ENCODE measurements around the gene TNFAIP2.

Gene TNFAIP2

GRCh38 chr14:103099081-103099732 is 24.1 kb upstream of the TNFAIP2 start:
- Histone ChIP-seq H3K36me3 (ENCODE audit: insufficient read depth, low read length) (no peaks in the 10 kb centered on the region), H3K27me3 (ENCODE audit: insufficient read depth, low read length) (peaks cover 39% of the 10 kb centered on the region), H3K4me1 (ENCODE audit: insufficient read depth, low read length) (peaks cover 2% of the 10 kb centered on the region), H3K4me3 (ENCODE audit: low read length) (no peak overlapping the region), H3K9me3 (ENCODE audit: low read length) (peaks cover 2% of the 10 kb centered on the region), H2AFZ (ENCODE audit: low read depth, low read length) (no peak overlapping the region)

DNA sequence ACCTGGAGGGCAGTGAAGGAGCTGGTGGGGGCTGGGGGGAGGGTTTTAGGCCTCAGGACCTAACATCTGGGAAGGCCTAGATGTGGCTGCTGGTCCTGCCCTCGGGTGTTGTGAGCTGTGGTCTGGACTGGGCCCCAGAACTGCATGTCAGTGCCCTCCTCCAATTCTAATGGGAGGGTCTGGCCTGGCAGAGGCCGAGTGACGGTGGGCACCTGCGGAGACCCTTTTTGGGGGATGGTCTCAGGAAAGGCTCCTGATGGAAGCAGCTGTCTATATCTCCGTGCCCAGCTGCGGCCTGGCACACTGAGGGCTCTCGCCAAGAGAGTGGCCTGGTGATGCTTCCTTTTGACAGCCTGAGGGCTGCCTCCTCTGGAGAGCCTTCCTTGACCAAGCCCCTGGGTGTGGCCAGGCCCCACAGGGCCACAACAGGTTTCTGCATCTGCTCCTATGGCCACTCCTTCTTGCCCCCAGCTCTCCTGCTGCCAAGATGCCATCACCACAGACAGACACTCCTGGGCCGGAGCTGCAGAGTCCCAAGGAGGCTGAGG is 23.5 kb upstream of the TNFAIP2 start:
- peaks cover 42% of the 10 kb centered on the region for H3K27me3 ChIP-seq (ENCODE audit: insufficient read depth, low read length)
- H3K36me3 ChIP-seq (ENCODE audit: insufficient read depth, low read length): no peaks in the 10 kb centered on the region
- no peaks in the 10 kb centered on the region for H3K4me1 ChIP-seq (ENCODE audit: insufficient read depth, low read length)
- no peak overlapping the region for H2AFZ ChIP-seq (ENCODE audit: low read depth, low read length)
- peaks cover 2% of the 10 kb centered on the region for H3K9me3 ChIP-seq (ENCODE audit: low read length)
- H3K4me3 ChIP-seq (ENCODE audit: low read length): no peak overlapping the region

GRCh38 chr14:103100281-103101121 is 22.8 kb upstream of the TNFAIP2 start:
- H3K4me1 ChIP-seq (ENCODE audit: insufficient read depth, low read length): no peaks in the 10 kb centered on the region
- H3K4me3 ChIP-seq (ENCODE audit: low read length): no peak overlapping the region
- H3K27me3 ChIP-seq (ENCODE audit: insufficient read depth, low read length): peaks cover 37% of the 10 kb centered on the region
- H3K9me3 ChIP-seq (ENCODE audit: low read length): peaks cover 2% of the 10 kb centered on the region
- no peak overlapping the region for H2AFZ ChIP-seq (ENCODE audit: low read depth, low read length)
- H3K36me3 ChIP-seq (ENCODE audit: insufficient read depth, low read length): no peaks in the 10 kb centered on the region

DNA sequence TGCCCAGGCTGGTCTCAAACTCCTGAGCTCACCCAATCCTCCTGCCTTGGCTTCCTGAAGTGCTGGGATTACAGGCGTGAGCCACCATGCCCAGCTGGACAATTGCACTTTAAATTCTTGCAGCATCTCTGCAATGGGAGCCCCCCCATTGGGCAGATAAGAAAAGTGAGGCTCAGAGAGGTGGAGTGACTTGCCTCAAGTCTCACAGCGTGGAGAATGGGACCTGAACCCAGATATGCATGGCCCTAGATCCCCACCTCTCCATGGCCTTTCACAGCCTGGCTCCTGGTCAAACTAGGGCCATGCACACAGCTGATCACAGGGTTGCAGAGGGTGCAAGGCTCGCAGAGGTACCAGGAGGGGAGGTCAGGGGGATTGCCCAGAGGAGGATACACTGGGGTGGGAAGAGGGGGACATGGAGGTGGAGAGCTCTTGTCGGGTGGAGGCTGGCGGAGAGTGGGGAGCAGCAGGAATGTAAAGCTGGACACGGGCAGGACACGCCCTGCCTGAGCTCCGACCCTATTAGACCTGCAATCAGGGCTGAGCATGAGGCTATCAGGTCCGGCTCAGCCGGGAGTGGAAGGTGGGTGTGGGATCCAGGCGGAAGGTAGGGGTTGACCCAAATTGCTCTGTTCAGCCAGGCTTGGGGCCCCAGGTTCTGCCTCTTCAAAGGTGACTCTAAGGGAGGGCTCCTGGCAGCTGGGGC is 21.9 kb upstream of the TNFAIP2 start:
- no peak overlapping the region for H2AFZ ChIP-seq (ENCODE audit: low read depth, low read length)
- peaks cover 37% of the 10 kb centered on the region for H3K27me3 ChIP-seq (ENCODE audit: insufficient read depth, low read length)
- no peaks in the 10 kb centered on the region for H3K4me1 ChIP-seq (ENCODE audit: insufficient read depth, low read length)
- H3K4me3 ChIP-seq (ENCODE audit: low read length): no peak overlapping the region
- peaks cover 2% of the 10 kb centered on the region for H3K9me3 ChIP-seq (ENCODE audit: low read length)
- H3K36me3 ChIP-seq (ENCODE audit: insufficient read depth, low read length): no peaks in the 10 kb centered on the region

DNA sequence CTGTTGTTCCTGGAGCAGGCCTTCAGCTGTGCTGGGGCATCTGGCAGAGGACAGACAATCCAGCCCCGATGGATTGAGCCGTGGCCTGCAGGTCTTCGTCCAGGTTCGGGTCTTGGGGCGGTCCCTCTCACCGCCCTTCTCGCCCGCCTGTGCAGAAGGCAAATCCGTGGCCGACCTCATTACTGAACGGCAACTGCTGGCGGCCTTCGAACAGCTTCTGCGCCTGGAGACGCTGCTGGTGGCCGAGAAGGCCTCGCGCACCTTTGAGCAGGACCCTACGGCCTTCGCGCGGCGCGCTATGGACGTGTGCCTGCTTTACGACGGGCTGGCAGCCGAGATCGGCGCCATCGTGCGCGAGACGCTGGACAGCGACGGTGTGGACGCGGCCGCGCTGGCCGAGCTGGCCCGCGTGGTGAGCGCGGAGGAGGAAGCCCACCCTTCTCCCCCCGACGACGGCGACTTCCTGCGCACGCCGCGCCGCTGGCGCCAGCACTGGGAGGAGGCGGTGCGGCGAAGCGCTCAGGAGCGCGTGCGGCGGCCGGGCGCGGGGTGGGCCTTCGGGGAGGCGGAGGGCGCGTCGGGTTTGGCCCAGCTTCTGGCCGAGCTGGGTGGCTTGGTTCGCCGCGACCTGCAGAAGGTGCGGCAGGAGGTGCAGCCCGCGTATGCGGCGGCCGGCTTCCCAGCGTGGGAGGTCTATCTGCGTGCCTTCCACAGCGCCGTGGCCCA is 21.1 kb upstream of the TNFAIP2 start:
- no peaks in the 10 kb centered on the region for H3K36me3 ChIP-seq (ENCODE audit: insufficient read depth, low read length)
- H2AFZ ChIP-seq (ENCODE audit: low read depth, low read length): no peak overlapping the region
- H3K4me1 ChIP-seq (ENCODE audit: insufficient read depth, low read length): no peaks in the 10 kb centered on the region
- H3K27me3 ChIP-seq (ENCODE audit: insufficient read depth, low read length): peaks cover 33% of the 10 kb centered on the region
- peaks cover 2% of the 10 kb centered on the region for H3K9me3 ChIP-seq (ENCODE audit: low read length)
- no peak overlapping the region for H3K4me3 ChIP-seq (ENCODE audit: low read length)

- H3K36me3 ChIP-seq (ENCODE audit: insufficient read depth, low read length): no peaks in the 10 kb centered on the region
- no peaks in the 10 kb centered on the region for H3K4me1 ChIP-seq (ENCODE audit: insufficient read depth, low read length)
- H3K27me3 ChIP-seq (ENCODE audit: insufficient read depth, low read length): peaks cover 26% of the 10 kb centered on the region
- H2AFZ ChIP-seq (ENCODE audit: low read depth, low read length): no peak overlapping the region
- no peak overlapping the region for H3K4me3 ChIP-seq (ENCODE audit: low read length)
- H3K9me3 ChIP-seq (ENCODE audit: low read length): peaks cover 2% of the 10 kb centered on the region
Measured at GRCh38 chr14:103102689-103103260, 20.5 kb upstream of the TNFAIP2 start.

GRCh38 chr14:103103461-103104388 is 19.5 kb upstream of the TNFAIP2 start:
- Histone ChIP-seq H3K27me3 (ENCODE audit: insufficient read depth, low read length) (peaks cover 23% of the 10 kb centered on the region), H3K36me3 (ENCODE audit: insufficient read depth, low read length) (no peaks in the 10 kb centered on the region), H3K4me3 (ENCODE audit: low read length) (no peak overlapping the region), H2AFZ (ENCODE audit: low read depth, low read length) (no peak overlapping the region), H3K9me3 (ENCODE audit: low read length) (peaks cover 2% of the 10 kb centered on the region), H3K4me1 (ENCODE audit: insufficient read depth, low read length) (no peaks in the 10 kb centered on the region)

DNA sequence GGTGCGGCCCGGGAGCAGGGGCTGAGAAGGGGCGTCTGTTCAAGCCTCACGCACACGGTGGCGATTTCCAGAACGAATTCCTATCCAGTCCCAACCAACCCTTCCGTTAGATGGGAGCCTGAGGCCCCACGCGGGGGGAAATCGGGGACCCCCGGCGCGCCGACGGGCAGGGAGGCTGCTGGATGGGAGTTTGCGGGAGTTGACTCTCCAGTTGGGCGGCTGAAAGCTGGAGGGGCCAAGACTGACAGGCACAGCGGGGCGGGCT is 18.9 kb upstream of the TNFAIP2 start:
- H3K4me1 ChIP-seq (ENCODE audit: insufficient read depth, low read length): no peaks in the 10 kb centered on the region
- peaks cover 23% of the 10 kb centered on the region for H3K27me3 ChIP-seq (ENCODE audit: insufficient read depth, low read length)
- H2AFZ ChIP-seq (ENCODE audit: low read depth, low read length): no peak overlapping the region
- peaks cover 2% of the 10 kb centered on the region for H3K9me3 ChIP-seq (ENCODE audit: low read length)
- H3K36me3 ChIP-seq (ENCODE audit: insufficient read depth, low read length): no peaks in the 10 kb centered on the region
- H3K4me3 ChIP-seq (ENCODE audit: low read length): no peak overlapping the region

DNA sequence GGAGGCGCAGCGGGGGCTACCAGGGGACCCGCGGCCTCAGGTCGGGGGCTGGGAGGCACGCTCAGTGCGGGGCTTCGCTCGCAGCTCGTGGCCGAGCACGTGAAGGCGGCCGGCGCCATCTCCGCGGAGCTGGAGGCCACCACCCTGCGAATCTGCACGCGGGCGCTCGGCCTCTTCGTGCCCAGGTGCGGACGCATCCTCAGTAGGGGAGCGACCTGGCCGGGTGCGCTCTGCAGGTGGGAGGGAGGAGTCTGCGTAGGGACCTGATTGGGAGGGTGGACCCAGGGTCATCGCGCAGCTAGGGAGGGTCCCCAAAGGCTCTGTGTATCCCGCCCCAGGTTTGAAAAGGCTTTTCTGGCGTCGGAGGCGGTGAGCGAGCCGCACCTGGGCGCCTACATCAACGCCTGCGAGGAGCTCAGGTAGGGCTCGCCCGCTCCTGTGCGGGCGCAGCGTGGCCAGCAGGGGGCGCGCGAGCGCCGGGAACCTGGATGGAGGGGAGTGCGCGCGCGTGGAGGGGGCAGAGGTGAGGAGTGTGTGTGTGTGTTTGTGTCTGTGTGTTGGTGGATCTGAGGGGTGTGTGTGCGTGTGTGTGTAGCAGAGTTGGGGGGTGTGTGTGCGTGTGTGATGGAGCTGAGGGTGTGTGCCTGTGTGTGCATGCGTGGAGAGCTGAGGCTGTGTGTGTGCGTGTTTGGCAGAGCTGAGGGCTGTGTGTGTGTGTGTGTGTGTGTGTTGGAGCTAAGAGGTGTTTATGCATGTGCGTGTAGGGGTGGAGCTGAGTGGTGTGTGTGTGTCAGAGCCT is 18.4 kb upstream of the TNFAIP2 start:
- Histone ChIP-seq H3K4me1 (ENCODE audit: insufficient read depth, low read length) (peaks cover 3% of the 10 kb centered on the region), H3K36me3 (ENCODE audit: insufficient read depth, low read length) (no peaks in the 10 kb centered on the region), H3K27me3 (ENCODE audit: insufficient read depth, low read length) (peaks cover 20% of the 10 kb centered on the region), H3K9me3 (ENCODE audit: low read length) (peaks cover 2% of the 10 kb centered on the region), H3K4me3 (ENCODE audit: low read length) (no peak overlapping the region), H2AFZ (ENCODE audit: low read depth, low read length) (no peak overlapping the region)

GRCh38 chr14:103105580-103106150 is 17.6 kb upstream of the TNFAIP2 start:
- peaks cover 15% of the 10 kb centered on the region for H3K27me3 ChIP-seq (ENCODE audit: insufficient read depth, low read length)
- peaks cover 2% of the 10 kb centered on the region for H3K9me3 ChIP-seq (ENCODE audit: low read length)
- no peak overlapping the region for H2AFZ ChIP-seq (ENCODE audit: low read depth, low read length)
- H3K4me1 ChIP-seq (ENCODE audit: insufficient read depth, low read length): peaks cover 11% of the 10 kb centered on the region
- H3K4me3 ChIP-seq (ENCODE audit: low read length): no peak overlapping the region
- no peaks in the 10 kb centered on the region for H3K36me3 ChIP-seq (ENCODE audit: insufficient read depth, low read length)

DNA sequence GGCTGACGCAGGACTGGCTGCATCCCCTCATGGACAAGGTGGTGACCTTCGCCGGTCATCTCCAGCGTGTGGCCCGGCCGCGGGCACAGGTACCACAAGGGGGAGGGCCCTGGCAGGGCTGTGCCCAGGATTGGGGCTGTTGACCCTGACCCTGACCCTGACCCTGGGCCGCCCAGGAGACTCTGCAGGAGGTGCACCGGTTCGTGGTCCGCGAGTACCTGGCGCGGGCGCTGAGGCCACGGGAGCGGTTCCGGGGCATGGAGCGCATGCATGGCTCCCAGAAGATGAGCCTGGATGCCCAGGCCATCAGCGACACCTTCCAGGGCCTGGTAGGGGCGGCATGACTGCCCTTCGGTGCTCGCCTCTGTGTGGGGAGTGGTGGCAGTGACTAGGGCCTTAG is 15.8 kb upstream of the TNFAIP2 start:
- Histone ChIP-seq H3K4me1 (ENCODE audit: insufficient read depth, low read length) (peaks cover 12% of the 10 kb centered on the region), H3K27me3 (ENCODE audit: insufficient read depth, low read length) (peaks cover 15% of the 10 kb centered on the region), H2AFZ (ENCODE audit: low read depth, low read length) (no peak overlapping the region), H3K9me3 (ENCODE audit: low read length) (peaks cover 2% of the 10 kb centered on the region), H3K36me3 (ENCODE audit: insufficient read depth, low read length) (no peaks in the 10 kb centered on the region), H3K4me3 (ENCODE audit: low read length) (no peak overlapping the region)
